Suprapubic skin (tissue), 4 donors: ENCODE measurements around the gene FOXK1.

Source experiments
- POLR2A ChIP-seq, 2 donors: fragments of 450-650 bp; IDR thresholded peaks; one replicate each; pipeline ENCODE4 v1.6.1; 2017; ENCODE audit warnings: antibody characterized with exemption in 2 of 2, mild to moderate bottlenecking in 2 of 2, moderate library complexity in 2 of 2
- POLR2AphosphoS5 ChIP-seq, 3 donors: sonication (generic); formaldehyde crosslinking; IDR thresholded peaks; one replicate each; pipeline ENCODE4 v1.6.1; 2017; ENCODE audit warnings: antibody characterized with exemption in 3 of 3
- TF ChIP-seq, protein P1 (sequence below), 2 donors: fragments of 200-600 bp in 1 of 2; fragments of 450-650 bp in 1 of 2; sonication (generic) in 1 of 2; IDR thresholded peaks; one replicate each; pipeline ENCODE4 v1.5.1; 2016 to 2019; ENCODE audit warnings: antibody characterized with exemption in 2 of 2, mild to moderate bottlenecking in 1 of 2, moderate library complexity in 1 of 2

GRCh38 chr7:4783292-4783652 lies 101.2 kb downstream of the FOXK1 start:
- TF ChIP-seq, protein P1, sequence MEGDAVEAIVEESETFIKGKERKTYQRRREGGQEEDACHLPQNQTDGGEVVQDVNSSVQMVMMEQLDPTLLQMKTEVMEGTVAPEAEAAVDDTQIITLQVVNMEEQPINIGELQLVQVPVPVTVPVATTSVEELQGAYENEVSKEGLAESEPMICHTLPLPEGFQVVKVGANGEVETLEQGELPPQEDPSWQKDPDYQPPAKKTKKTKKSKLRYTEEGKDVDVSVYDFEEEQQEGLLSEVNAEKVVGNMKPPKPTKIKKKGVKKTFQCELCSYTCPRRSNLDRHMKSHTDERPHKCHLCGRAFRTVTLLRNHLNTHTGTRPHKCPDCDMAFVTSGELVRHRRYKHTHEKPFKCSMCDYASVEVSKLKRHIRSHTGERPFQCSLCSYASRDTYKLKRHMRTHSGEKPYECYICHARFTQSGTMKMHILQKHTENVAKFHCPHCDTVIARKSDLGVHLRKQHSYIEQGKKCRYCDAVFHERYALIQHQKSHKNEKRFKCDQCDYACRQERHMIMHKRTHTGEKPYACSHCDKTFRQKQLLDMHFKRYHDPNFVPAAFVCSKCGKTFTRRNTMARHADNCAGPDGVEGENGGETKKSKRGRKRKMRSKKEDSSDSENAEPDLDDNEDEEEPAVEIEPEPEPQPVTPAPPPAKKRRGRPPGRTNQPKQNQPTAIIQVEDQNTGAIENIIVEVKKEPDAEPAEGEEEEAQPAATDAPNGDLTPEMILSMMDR (IDR thresholded peaks at IDR 0.05) = no peak
- TF ChIP-seq POLR2A (IDR thresholded peaks at IDR 0.05) (no peak), POLR2AphosphoS5 (IDR thresholded peaks at IDR 0.05) (no peak)
